ENCODE results near the gene EPB41L3. TPM values are rescaled to one million over a fixed set of nuclear protein-coding genes. Genes with fewer than 3 reads are reported as not detected.
A peak's percentile ranks its signal among the peaks of the same experiment; 100 is the strongest.

Gene EPB41L3
- polyA plus RNA-seq, 3 donors = 25.2 to 56.6 (median 51.3) TPM

GRCh38 chr18:5466256-5466655, 77.5 kb downstream of the EPB41L3 start:
- WGBS (ENCODE audit: insufficient coverage) = 0% methylated on average over 2 of the region's 5 CpGs
- Mint-ChIP-seq H3K4me3 (peak overlapping the region in 1 of 2 donors; percentile 64), H3K9me3 (no peaks in the 10 kb centered on the region), H3K36me3 (peaks cover 18% of the 10 kb centered on the region in 2 donors), H3K4me1 (peaks cover 62% of the 10 kb centered on the region), H3K27me3 (ENCODE audit: low read depth in 3 of 3) (peaks cover 0 to 4% (median 3%) of the 10 kb centered on the region in 3 donors), H3K27ac (peak overlapping the region; percentile 86 to 94 (median 92))
- DNase-seq = peak; percentile 93 to 99 (median 98)
- peak overlapping the region; percentile 47 for H3K4me2 ChIP-seq (replicated peaks; ENCODE audit: extremely low read depth, low read length, poor library complexity, severe bottlenecking)
- H4K20me1 ChIP-seq (ENCODE audit: insufficient read depth, low read length) = no peaks in the 10 kb centered on the region
- H3K9me3 ChIP-seq (replicated peaks in 1 of 2; ENCODE audit: control insufficient read depth in 1 of 2, insufficient read depth in 1 of 2, low read length in 2 of 2) = no peaks in the 10 kb centered on the region
- no peaks in the 10 kb centered on the region for H3K27me3 ChIP-seq (ENCODE audit: control insufficient read depth in 2 of 2, insufficient read depth in 2 of 2, low read length in 2 of 2)
- TF ChIP-seq, protein P1, sequence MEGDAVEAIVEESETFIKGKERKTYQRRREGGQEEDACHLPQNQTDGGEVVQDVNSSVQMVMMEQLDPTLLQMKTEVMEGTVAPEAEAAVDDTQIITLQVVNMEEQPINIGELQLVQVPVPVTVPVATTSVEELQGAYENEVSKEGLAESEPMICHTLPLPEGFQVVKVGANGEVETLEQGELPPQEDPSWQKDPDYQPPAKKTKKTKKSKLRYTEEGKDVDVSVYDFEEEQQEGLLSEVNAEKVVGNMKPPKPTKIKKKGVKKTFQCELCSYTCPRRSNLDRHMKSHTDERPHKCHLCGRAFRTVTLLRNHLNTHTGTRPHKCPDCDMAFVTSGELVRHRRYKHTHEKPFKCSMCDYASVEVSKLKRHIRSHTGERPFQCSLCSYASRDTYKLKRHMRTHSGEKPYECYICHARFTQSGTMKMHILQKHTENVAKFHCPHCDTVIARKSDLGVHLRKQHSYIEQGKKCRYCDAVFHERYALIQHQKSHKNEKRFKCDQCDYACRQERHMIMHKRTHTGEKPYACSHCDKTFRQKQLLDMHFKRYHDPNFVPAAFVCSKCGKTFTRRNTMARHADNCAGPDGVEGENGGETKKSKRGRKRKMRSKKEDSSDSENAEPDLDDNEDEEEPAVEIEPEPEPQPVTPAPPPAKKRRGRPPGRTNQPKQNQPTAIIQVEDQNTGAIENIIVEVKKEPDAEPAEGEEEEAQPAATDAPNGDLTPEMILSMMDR (IDR thresholded peaks at IDR 0.05) = no peak
- peaks cover 63 to 64% of the 10 kb centered on the region in 2 donors for H3K4me1 ChIP-seq (ENCODE audit: control insufficient read depth in 1 of 2, insufficient read depth in 2 of 2, low read length in 2 of 2)
- H3K27ac ChIP-seq (ENCODE audit: low read depth in 1 of 2, low read length in 2 of 2) = peak overlapping the region; percentile 52 to 96
- H3K4me3 ChIP-seq (replicated peaks in 1 of 3; ENCODE audit: low read depth in 2 of 3, low read length in 3 of 3) = peak overlapping the region in 2 of 3 experiments; percentile 39 to 51
- peak overlapping the region; percentile 60 for H3K9ac ChIP-seq (ENCODE audit: insufficient read depth, low read length, poor library complexity, severe bottlenecking)
- peaks cover under 1% of the 10 kb centered on the region for H3K79me2 ChIP-seq (ENCODE audit: insufficient read depth, low read length)
- no peak overlapping the region for H2AFZ ChIP-seq (ENCODE audit: insufficient read depth, low read depth, low read length, poor library complexity, severe bottlenecking)
- peaks cover 0 to 8% of the 10 kb centered on the region in 2 donors for H3K36me3 ChIP-seq (replicated peaks in 1 of 2; ENCODE audit: control insufficient read depth in 1 of 2, insufficient read depth in 2 of 2, low read length in 2 of 2)
- intact Hi-C loops (cut with micrococcal nuclease) = loop anchor here (10.0 kb wide), 1 partner anchor 49 kb away; no protein-coding TSS in a partner anchor

- peak overlapping the region; percentile 34 for H3K9ac ChIP-seq (ENCODE audit: insufficient read depth, low read length, poor library complexity, severe bottlenecking)
- Mint-ChIP-seq H3K36me3 (peaks cover 4 to 15% of the 10 kb centered on the region in 2 donors), H3K4me1 (peaks cover 67% of the 10 kb centered on the region), H3K4me3 (peak overlapping the region; percentile 4 to 49), H3K27ac (peak overlapping the region; percentile 91 to 96 (median 95)), H3K9me3 (no peaks in the 10 kb centered on the region), H3K27me3 (ENCODE audit: low read depth in 3 of 3) (peaks cover 0 to 5% (median 4%) of the 10 kb centered on the region in 3 donors)
- no peaks in the 10 kb centered on the region for H3K36me3 ChIP-seq (replicated peaks in 1 of 2; ENCODE audit: control insufficient read depth in 1 of 2, insufficient read depth in 2 of 2, low read length in 2 of 2)
- no peak overlapping the region for H2AFZ ChIP-seq (ENCODE audit: insufficient read depth, low read depth, low read length, poor library complexity, severe bottlenecking)
- no peaks in the 10 kb centered on the region for H3K27me3 ChIP-seq (ENCODE audit: control insufficient read depth in 2 of 2, insufficient read depth in 2 of 2, low read length in 2 of 2)
- H3K27ac ChIP-seq (ENCODE audit: low read depth in 1 of 2, low read length in 2 of 2) = peak overlapping the region; percentile 80 to 96
- H3K4me1 ChIP-seq (ENCODE audit: control insufficient read depth in 1 of 2, insufficient read depth in 2 of 2, low read length in 2 of 2) = peaks cover 68 to 71% of the 10 kb centered on the region in 2 donors
- peak overlapping the region in 1 of 3 experiments; percentile 51 for H3K4me3 ChIP-seq (replicated peaks in 1 of 3; ENCODE audit: low read depth in 2 of 3, low read length in 3 of 3)
- TF ChIP-seq, protein P1 (IDR thresholded peaks at IDR 0.05) = no peak
- intact Hi-C loops (cut with micrococcal nuclease) = loop anchor here (10.0 kb wide), 1 partner anchor 51 kb away; no protein-coding TSS in a partner anchor
- no CpG with 5 or more reads among the region's 2 CpGs for WGBS (ENCODE audit: insufficient coverage)
- DNase-seq = peak; percentile 49 to 89 (median 73)
- peaks cover 7% of the 10 kb centered on the region for H3K79me2 ChIP-seq (ENCODE audit: insufficient read depth, low read length)
- H4K20me1 ChIP-seq (ENCODE audit: insufficient read depth, low read length) = no peaks in the 10 kb centered on the region
- H3K9me3 ChIP-seq (replicated peaks in 1 of 2; ENCODE audit: control insufficient read depth in 1 of 2, insufficient read depth in 1 of 2, low read length in 2 of 2) = no peaks in the 10 kb centered on the region
- H3K4me2 ChIP-seq (replicated peaks; ENCODE audit: extremely low read depth, low read length, poor library complexity, severe bottlenecking) = peak overlapping the region; percentile 47
Measured at GRCh38 chr18:5464251-5464650, 79.5 kb downstream of the EPB41L3 start.
